WTC11 (cell line): ENCODE measurements around the gene DNAAF2. TPM values are rescaled to one million over a fixed set of nuclear protein-coding genes. Genes with fewer than 3 reads are reported as not detected.

Experiments used
- CBFB ChIP-seq: sonication (generic); formaldehyde crosslinking; IDR thresholded peaks from 2 replicates; pipeline ENCODE4 v1.8.1; 2022; ENCODE audit warnings: mild to moderate bottlenecking, low read depth, missing genetic modification reagents
- ESRRA ChIP-seq: sonication (generic); formaldehyde crosslinking; IDR thresholded peaks from 2 replicates; pipeline ENCODE4 v1.8.1; 2022; ENCODE audit warnings: mild to moderate bottlenecking, missing genetic modification reagents, borderline replicate concordance
- FOXJ3 ChIP-seq: sonication (generic); formaldehyde crosslinking; IDR thresholded peaks from 2 replicates; pipeline ENCODE4 v1.9.0; 2021; ENCODE audit warnings: missing genetic modification reagents, mild to moderate bottlenecking, borderline replicate concordance
- FOXK1 ChIP-seq: sonication (generic); formaldehyde crosslinking; IDR thresholded peaks from 2 replicates; pipeline ENCODE4 v1.8.0; 2022; ENCODE audit warnings: mild to moderate bottlenecking, moderate library complexity, missing genetic modification reagents
- GTF2I ChIP-seq: fragments of 250-450 bp; sonication (Bioruptor Pico); conservative IDR thresholded peaks from 2 replicates; pipeline ENCODE4 v1.4.0; 2021; ENCODE audit warnings: mild to moderate bottlenecking
- NFYB ChIP-seq: sonication (generic); formaldehyde crosslinking; conservative IDR thresholded peaks from 2 replicates; pipeline ENCODE4 v1.8.0; 2022; ENCODE audit warnings: low read depth, missing genetic modification reagents
- NR2C2 ChIP-seq: sonication (generic); formaldehyde crosslinking; IDR thresholded peaks from 2 replicates; pipeline ENCODE4 v1.8.0; 2022; ENCODE audit warnings: mild to moderate bottlenecking, missing genetic modification reagents
- OVOL2 ChIP-seq: fragments of 250-450 bp; sonication (Bioruptor Pico); IDR thresholded peaks from 2 replicates; pipeline ENCODE4 v1.9.0; 2021; ENCODE audit warnings: mild to moderate bottlenecking, borderline replicate concordance
- PRRX2 ChIP-seq: fragments of 250-450 bp; sonication (Bioruptor Pico); IDR thresholded peaks from 2 replicates; pipeline ENCODE4 v1.8.0; 2021; ENCODE audit warnings: mild to moderate bottlenecking
- RORB ChIP-seq: fragments of 250-450 bp; sonication (Bioruptor Pico); IDR thresholded peaks from 2 replicates; pipeline ENCODE4 v1.9.0; 2021; ENCODE audit warnings: mild to moderate bottlenecking
- SOX15 ChIP-seq: fragments of 250-450 bp; sonication (Bioruptor Pico); IDR thresholded peaks from 2 replicates; pipeline ENCODE4 v1.9.0; 2021; ENCODE audit warnings: mild to moderate bottlenecking
- TCF7 ChIP-seq: sonication (generic); formaldehyde crosslinking; IDR thresholded peaks from 2 replicates; pipeline ENCODE4 v1.8.0; 2022; ENCODE audit warnings: mild to moderate bottlenecking, low read depth, missing genetic modification reagents, moderate library complexity
- TP53 ChIP-seq: sonication (generic); formaldehyde crosslinking; IDR thresholded peaks from 2 replicates; pipeline ENCODE4 v1.8.1; 2023; ENCODE audit warnings: mild to moderate bottlenecking, missing genetic modification reagents
- ZBTB21 ChIP-seq: sonication (generic); formaldehyde crosslinking; IDR thresholded peaks from 2 replicates; pipeline ENCODE4 v1.8.1; 2023; ENCODE audit warnings: mild to moderate bottlenecking, missing genetic modification reagents, borderline replicate concordance
- ZNF317 ChIP-seq: sonication (generic); formaldehyde crosslinking; IDR thresholded peaks from 2 replicates; pipeline ENCODE4 v1.8.1; 2023; ENCODE audit warnings: low read depth, mild to moderate bottlenecking, moderate library complexity, missing genetic modification reagents, borderline replicate concordance
- ZNF396 ChIP-seq: fragments of 250-450 bp; sonication (Bioruptor Pico); IDR thresholded peaks from 2 replicates; pipeline ENCODE4 v1.8.0; 2021; ENCODE audit warnings: mild to moderate bottlenecking, moderate library complexity, borderline replicate concordance
- total RNA-seq: library from RNA; stranded (reverse); gene quantifications from 3 replicates; pipeline ENCODE4 v1.2.3, GENCODE V29; 2021
- TF ChIP-seq, protein P1 (sequence below): sonication (generic); formaldehyde crosslinking; IDR thresholded peaks from 2 replicates; pipeline ENCODE4 v1.8.0; 2022; ENCODE audit warnings: mild to moderate bottlenecking, missing genetic modification reagents
- TF ChIP-seq, protein P2 (sequence below): sonication (generic); formaldehyde crosslinking; IDR thresholded peaks from 2 replicates; pipeline ENCODE4 v1.8.0; 2023; ENCODE audit warnings: mild to moderate bottlenecking, missing genetic modification reagents
- TF ChIP-seq, protein P3 (sequence below): fragments of 250-450 bp; sonication (Bioruptor Pico); conservative IDR thresholded peaks from 2 replicates; pipeline ENCODE4 v1.9.0; 2021; ENCODE audit warnings: mild to moderate bottlenecking
- TF ChIP-seq, protein P4 (sequence below): sonication (generic); formaldehyde crosslinking; conservative IDR thresholded peaks from 2 replicates; pipeline ENCODE4 v1.8.1; 2022; ENCODE audit warnings: mild to moderate bottlenecking, missing genetic modification reagents
- TF ChIP-seq, protein P5 (sequence below): fragments of 250-450 bp; sonication (Bioruptor Pico); IDR thresholded peaks from 2 replicates; pipeline ENCODE4 v1.8.0; 2021; ENCODE audit warnings: mild to moderate bottlenecking
- TF ChIP-seq, protein P6 (sequence below): fragments of 250-450 bp; sonication (Bioruptor Pico); IDR thresholded peaks from 2 replicates; pipeline ENCODE4 v1.9.0; 2021; ENCODE audit warnings: mild to moderate bottlenecking
- TF ChIP-seq, protein P7 (sequence below): sonication (generic); formaldehyde crosslinking; IDR thresholded peaks from 2 replicates; pipeline ENCODE4 v1.8.0; 2022; ENCODE audit warnings: mild to moderate bottlenecking, missing genetic modification reagents
- TF ChIP-seq, protein P8 (sequence below): fragments of 200-600 bp; IDR thresholded peaks from 2 replicates; pipeline ENCODE4 v1.8.0; 2022; ENCODE audit warnings: antibody characterized with exemption

The DNAAF2 gene
- total RNA-seq, 1 experiment from 2014 or later, result 19.9 TPM

DNA sequence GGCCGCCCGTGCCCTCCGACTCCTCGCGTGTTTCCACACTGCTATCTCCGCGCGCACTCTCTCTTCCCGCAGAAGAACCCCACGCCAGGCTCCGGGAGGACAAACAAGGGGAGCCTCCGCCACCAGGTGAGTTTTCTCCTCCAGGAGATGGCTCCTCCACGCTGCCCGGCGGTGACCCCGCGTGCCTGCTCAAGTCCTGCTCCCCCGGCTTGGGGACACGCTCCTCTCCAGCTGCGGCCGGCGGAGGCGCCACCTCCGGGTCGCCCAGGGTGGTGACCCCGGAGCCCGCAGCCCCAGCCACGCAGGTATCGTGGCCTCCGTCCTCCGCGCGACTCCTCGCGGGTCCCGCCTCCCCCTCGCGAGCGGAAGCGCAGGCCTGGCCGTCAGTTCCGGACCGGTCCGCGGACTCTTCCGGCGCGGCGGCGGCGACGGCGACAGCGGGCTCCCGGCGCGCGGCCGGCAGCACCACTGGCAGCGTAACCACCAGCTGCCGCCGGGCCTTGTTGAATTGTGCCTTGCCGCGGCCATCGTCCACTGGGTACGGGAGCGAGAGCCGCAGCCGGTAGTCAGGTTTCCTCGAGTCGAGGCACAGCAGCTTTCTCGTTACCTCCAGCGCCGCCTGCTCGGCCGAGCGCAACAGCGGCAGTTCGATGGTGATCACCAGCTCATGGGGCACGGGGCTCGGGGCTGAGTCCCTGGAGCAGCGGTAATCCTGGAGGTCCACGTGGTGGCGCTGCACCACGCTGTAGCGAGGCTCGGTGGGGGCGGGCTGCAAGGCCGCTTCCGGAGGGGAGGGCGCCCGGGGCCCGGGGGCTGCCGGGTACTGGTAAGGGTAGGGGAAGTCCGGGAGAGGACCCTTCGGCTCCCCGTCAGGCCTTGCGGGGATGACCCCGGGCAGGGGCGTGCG is 1.2 kb downstream of the DNAAF2 start (continued):
- TF ChIP-seq, protein P1, sequence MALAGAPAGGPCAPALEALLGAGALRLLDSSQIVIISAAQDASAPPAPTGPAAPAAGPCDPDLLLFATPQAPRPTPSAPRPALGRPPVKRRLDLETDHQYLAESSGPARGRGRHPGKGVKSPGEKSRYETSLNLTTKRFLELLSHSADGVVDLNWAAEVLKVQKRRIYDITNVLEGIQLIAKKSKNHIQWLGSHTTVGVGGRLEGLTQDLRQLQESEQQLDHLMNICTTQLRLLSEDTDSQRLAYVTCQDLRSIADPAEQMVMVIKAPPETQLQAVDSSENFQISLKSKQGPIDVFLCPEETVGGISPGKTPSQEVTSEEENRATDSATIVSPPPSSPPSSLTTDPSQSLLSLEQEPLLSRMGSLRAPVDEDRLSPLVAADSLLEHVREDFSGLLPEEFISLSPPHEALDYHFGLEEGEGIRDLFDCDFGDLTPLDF (CRISPR knock-in tag), result peak; percentile 52
- TF ChIP-seq FOXK1 (peak; percentile 86), TP53 (no peak), ZNF396 (CRISPR knock-in tag) (no peak), RORB (CRISPR knock-in tag) (no peak), PRRX2 (no peak), ZBTB21 (CRISPR knock-in tag) (no peak; the same call in 1 of the 2 replicates), SOX15 (no peak), TCF7 (CRISPR knock-in tag) (peak; percentile 79), OVOL2 (no peak), ESRRA (CRISPR knock-in tag) (peak; percentile 77; the same call in 1 of the 2 replicates), GTF2I (CRISPR knock-in tag) (no peak), ZNF317 (no peak; the same call in 1 of the 2 replicates), NR2C2 (CRISPR knock-in tag) (no peak; the same call in none of the 2 replicates), FOXJ3 (no peak), CBFB (no peak), NFYB (CRISPR knock-in tag) (no peak; the same call in 1 of the 2 replicates)
- TF ChIP-seq, protein P2, sequence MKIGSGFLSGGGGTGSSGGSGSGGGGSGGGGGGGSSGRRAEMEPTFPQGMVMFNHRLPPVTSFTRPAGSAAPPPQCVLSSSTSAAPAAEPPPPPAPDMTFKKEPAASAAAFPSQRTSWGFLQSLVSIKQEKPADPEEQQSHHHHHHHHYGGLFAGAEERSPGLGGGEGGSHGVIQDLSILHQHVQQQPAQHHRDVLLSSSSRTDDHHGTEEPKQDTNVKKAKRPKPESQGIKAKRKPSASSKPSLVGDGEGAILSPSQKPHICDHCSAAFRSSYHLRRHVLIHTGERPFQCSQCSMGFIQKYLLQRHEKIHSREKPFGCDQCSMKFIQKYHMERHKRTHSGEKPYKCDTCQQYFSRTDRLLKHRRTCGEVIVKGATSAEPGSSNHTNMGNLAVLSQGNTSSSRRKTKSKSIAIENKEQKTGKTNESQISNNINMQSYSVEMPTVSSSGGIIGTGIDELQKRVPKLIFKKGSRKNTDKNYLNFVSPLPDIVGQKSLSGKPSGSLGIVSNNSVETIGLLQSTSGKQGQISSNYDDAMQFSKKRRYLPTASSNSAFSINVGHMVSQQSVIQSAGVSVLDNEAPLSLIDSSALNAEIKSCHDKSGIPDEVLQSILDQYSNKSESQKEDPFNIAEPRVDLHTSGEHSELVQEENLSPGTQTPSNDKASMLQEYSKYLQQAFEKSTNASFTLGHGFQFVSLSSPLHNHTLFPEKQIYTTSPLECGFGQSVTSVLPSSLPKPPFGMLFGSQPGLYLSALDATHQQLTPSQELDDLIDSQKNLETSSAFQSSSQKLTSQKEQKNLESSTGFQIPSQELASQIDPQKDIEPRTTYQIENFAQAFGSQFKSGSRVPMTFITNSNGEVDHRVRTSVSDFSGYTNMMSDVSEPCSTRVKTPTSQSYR (CRISPR knock-in tag), result no peak; the same call in 1 of the 2 replicates
- TF ChIP-seq, protein P3, sequence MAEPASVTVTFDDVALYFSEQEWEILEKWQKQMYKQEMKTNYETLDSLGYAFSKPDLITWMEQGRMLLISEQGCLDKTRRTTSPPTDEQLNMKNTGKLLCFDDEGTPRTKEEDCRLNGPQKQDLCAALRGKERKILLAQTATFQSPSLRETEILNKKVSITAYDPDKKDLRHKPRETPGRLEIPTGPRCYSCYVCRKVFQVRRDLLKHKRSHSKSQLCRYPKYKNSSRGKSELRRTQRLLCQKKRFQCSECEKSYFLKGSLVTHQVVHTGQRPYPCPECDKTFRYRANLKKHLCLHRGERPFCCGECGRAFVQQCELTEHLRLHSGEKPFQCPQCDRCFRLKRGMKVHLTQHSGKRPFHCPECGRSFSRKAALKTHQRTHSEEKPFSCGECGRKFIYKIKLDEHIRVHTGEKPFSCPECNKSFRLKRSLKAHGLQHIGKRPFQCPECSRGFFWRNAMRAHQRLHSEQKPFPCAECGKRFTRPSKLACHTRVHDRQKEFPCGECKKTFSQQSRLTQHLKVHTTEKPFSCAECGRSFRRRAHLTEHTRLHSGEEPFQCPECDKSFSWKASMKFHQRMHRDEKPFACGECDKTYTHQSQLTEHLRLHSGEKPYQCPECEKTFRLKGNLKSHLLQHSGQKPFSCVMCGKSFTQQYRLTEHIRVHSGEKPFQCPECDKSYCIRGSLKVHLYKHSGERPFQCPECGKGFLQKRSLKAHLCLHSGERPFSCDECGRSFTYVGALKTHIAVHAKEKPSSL (CRISPR knock-in tag), result no peak
- TF ChIP-seq, protein P4, sequence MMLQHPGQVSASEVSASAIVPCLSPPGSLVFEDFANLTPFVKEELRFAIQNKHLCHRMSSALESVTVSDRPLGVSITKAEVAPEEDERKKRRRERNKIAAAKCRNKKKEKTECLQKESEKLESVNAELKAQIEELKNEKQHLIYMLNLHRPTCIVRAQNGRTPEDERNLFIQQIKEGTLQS, result 0 out of 2 replicates have a peak, but pooled peaks have one; percentile 14
- TF ChIP-seq, protein P5, sequence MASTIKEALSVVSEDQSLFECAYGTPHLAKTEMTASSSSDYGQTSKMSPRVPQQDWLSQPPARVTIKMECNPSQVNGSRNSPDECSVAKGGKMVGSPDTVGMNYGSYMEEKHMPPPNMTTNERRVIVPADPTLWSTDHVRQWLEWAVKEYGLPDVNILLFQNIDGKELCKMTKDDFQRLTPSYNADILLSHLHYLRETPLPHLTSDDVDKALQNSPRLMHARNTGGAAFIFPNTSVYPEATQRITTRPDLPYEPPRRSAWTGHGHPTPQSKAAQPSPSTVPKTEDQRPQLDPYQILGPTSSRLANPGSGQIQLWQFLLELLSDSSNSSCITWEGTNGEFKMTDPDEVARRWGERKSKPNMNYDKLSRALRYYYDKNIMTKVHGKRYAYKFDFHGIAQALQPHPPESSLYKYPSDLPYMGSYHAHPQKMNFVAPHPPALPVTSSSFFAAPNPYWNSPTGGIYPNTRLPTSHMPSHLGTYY, result no peak
- TF ChIP-seq, protein P6, sequence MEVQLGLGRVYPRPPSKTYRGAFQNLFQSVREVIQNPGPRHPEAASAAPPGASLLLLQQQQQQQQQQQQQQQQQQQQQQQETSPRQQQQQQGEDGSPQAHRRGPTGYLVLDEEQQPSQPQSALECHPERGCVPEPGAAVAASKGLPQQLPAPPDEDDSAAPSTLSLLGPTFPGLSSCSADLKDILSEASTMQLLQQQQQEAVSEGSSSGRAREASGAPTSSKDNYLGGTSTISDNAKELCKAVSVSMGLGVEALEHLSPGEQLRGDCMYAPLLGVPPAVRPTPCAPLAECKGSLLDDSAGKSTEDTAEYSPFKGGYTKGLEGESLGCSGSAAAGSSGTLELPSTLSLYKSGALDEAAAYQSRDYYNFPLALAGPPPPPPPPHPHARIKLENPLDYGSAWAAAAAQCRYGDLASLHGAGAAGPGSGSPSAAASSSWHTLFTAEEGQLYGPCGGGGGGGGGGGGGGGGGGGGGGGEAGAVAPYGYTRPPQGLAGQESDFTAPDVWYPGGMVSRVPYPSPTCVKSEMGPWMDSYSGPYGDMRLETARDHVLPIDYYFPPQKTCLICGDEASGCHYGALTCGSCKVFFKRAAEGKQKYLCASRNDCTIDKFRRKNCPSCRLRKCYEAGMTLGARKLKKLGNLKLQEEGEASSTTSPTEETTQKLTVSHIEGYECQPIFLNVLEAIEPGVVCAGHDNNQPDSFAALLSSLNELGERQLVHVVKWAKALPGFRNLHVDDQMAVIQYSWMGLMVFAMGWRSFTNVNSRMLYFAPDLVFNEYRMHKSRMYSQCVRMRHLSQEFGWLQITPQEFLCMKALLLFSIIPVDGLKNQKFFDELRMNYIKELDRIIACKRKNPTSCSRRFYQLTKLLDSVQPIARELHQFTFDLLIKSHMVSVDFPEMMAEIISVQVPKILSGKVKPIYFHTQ (CRISPR knock-in tag), result no peak
- TF ChIP-seq, protein P7, sequence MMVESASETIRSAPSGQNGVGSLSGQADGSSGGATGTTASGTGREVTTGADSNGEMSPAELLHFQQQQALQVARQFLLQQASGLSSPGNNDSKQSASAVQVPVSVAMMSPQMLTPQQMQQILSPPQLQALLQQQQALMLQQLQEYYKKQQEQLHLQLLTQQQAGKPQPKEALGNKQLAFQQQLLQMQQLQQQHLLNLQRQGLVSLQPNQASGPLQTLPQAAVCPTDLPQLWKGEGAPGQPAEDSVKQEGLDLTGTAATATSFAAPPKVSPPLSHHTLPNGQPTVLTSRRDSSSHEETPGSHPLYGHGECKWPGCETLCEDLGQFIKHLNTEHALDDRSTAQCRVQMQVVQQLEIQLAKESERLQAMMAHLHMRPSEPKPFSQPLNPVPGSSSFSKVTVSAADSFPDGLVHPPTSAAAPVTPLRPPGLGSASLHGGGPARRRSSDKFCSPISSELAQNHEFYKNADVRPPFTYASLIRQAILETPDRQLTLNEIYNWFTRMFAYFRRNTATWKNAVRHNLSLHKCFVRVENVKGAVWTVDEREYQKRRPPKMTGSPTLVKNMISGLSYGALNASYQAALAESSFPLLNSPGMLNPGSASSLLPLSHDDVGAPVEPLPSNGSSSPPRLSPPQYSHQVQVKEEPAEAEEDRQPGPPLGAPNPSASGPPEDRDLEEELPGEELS (CRISPR knock-in tag), result no peak
- TF ChIP-seq, protein P8, sequence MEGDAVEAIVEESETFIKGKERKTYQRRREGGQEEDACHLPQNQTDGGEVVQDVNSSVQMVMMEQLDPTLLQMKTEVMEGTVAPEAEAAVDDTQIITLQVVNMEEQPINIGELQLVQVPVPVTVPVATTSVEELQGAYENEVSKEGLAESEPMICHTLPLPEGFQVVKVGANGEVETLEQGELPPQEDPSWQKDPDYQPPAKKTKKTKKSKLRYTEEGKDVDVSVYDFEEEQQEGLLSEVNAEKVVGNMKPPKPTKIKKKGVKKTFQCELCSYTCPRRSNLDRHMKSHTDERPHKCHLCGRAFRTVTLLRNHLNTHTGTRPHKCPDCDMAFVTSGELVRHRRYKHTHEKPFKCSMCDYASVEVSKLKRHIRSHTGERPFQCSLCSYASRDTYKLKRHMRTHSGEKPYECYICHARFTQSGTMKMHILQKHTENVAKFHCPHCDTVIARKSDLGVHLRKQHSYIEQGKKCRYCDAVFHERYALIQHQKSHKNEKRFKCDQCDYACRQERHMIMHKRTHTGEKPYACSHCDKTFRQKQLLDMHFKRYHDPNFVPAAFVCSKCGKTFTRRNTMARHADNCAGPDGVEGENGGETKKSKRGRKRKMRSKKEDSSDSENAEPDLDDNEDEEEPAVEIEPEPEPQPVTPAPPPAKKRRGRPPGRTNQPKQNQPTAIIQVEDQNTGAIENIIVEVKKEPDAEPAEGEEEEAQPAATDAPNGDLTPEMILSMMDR, result peak; percentile 79
